NCI-H526 treated with DMSO at 0.1 percent for 48 hours (cell line): Measurements from ENCODE around the gene EPHA6.
"Not testable (repeated sequence)": the region's sequence is repeated elsewhere in the genome, so short reads cannot be mapped to it uniquely, and the experiment has no call there.

Experiments
- DNase-seq: peaks from one replicate; lab custom pipeline; 2025; lab: John Stamatoyannopoulos, UW

EPHA6 gene

GRCh38 chr3:97464035-97464434, 649.6 kb downstream of the EPHA6 start:
- DNase-seq, result no peak

GRCh38 chr3:97470481-97470880, 656.1 kb downstream of the EPHA6 start:
- no peak for DNase-seq

- no peak for DNase-seq
Observed at GRCh38 chr3:97479740-97480139, 665.3 kb downstream of the EPHA6 start.

GRCh38 chr3:97480696-97481289, 666.4 kb downstream of the EPHA6 start:
- not testable (repeated sequence) for DNase-seq

GRCh38 chr3:97481416-97481815, 667.0 kb downstream of the EPHA6 start:
- DNase-seq, result no peak

GRCh38 chr3:97485206-97485605, 670.8 kb downstream of the EPHA6 start:
- DNase-seq, result no peak

- DNase-seq, result no peak
Observed at GRCh38 chr3:97487587-97487986, 673.2 kb downstream of the EPHA6 start.

GRCh38 chr3:97488741-97489140, 674.3 kb downstream of the EPHA6 start:
- no peak for DNase-seq

GRCh38 chr3:97495896-97496295, 681.5 kb downstream of the EPHA6 start:
- no peak for DNase-seq

- no peak for DNase-seq
Observed at GRCh38 chr3:97497138-97497537, 682.7 kb downstream of the EPHA6 start.

GRCh38 chr3:97504463-97504862, 690.1 kb downstream of the EPHA6 start:
- DNase-seq, result no peak

- no peak for DNase-seq
Observed at GRCh38 chr3:97510795-97511194, 696.4 kb downstream of the EPHA6 start.

- peak; percentile 8 for DNase-seq
Observed at GRCh38 chr3:97515076-97515475, 700.7 kb downstream of the EPHA6 start.

- DNase-seq, result no peak
Observed at GRCh38 chr3:97530691-97531090, 716.3 kb downstream of the EPHA6 start.

GRCh38 chr3:97547573-97547972, 733.2 kb downstream of the EPHA6 start:
- DNase-seq, result peak; percentile 15

- DNase-seq, result no peak
Observed at GRCh38 chr3:97550408-97550807, 736.0 kb downstream of the EPHA6 start.

GRCh38 chr3:97552186-97552585, 737.8 kb downstream of the EPHA6 start:
- no peak for DNase-seq

- DNase-seq, result no peak
Observed at GRCh38 chr3:97575742-97576141, 761.3 kb downstream of the EPHA6 start.

- DNase-seq, result no peak
Observed at GRCh38 chr3:97576221-97576620, 761.8 kb downstream of the EPHA6 start.

GRCh38 chr3:97579365-97579764, 765.0 kb downstream of the EPHA6 start:
- no peak for DNase-seq

GRCh38 chr3:97610626-97611025, 796.2 kb downstream of the EPHA6 start:
- peak; percentile 2 for DNase-seq

GRCh38 chr3:97612632-97613031, 798.2 kb downstream of the EPHA6 start:
- DNase-seq, result no peak

- no peak for DNase-seq
Observed at GRCh38 chr3:97613139-97613538, 798.7 kb downstream of the EPHA6 start.

- not testable (repeated sequence) for DNase-seq
Observed at GRCh38 chr3:97620514-97620913, 806.1 kb downstream of the EPHA6 start.

- DNase-seq, result no peak
Observed at GRCh38 chr3:97636465-97636864, 822.1 kb downstream of the EPHA6 start.
